NCI-H345 (cell line): ENCODE results near the gene TOR2A.

Experiments
- DNase-seq: peaks from one replicate; lab custom pipeline; 2025; lab: John Stamatoyannopoulos, UW

The TOR2A gene

DNA sequence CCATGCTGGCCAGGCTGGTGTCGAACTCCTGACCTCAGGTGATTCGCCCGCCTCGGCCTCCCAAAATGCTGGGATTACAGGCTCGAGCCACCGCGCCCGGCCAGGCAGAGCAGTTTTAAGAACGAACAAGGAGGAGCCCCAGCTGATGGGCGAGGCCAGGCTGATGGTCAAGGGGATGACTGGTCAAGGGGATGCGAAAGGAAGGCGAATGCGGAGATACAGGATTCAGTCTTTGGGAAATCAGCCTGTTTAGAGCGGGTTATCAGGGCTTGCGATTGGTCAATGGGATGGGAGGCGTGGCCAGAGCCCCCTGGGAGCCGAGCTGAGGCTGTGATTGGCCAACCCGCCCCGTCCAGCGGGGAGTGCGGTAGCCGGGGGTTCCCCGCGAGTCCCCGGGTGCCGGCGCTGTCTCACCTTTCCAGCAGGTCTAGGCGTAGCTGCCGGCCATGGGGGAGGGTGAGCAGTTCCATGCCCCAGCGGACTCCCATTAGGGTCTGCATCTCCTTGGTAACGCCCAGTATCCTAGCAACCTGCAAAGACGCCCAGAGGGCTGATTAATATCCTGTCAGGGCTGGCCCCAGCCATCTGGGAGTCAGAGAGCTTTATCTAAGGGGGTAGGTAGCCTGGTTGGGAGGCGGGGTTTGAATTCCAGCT lies 7.5 kb upstream of the TOR2A start:
- no peak for DNase-seq

DNA sequence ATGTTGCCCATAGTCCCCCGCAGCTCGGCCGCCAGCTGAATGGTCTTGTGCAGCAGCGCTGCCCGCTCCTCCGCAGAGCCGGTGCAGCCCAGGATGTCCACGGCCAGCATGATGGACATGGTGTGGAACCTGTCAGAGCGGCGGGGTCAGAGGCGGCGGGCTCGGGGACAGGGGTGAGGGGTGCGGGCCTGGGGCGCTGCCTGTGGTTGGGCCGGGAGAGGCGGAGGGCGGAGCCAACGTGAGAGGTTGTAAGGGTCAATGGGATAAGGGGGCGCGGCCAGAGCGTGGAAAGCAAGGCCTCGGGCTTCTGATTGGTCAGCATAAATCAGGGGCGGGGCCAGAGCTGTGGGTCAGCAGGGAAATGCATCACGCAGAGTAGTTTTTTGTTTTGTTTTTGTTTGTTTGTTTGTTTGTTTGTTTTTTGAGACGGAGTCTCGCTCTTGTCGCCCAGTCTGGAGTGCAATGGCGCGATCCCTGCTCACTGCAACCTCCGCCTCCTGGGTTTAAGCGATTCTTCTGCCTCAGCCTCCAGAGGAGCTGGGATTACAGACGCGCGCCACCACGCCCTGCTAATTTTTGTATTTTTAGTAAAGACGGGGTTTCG lies 6.8 kb upstream of the TOR2A start:
- no peak for DNase-seq

DNA sequence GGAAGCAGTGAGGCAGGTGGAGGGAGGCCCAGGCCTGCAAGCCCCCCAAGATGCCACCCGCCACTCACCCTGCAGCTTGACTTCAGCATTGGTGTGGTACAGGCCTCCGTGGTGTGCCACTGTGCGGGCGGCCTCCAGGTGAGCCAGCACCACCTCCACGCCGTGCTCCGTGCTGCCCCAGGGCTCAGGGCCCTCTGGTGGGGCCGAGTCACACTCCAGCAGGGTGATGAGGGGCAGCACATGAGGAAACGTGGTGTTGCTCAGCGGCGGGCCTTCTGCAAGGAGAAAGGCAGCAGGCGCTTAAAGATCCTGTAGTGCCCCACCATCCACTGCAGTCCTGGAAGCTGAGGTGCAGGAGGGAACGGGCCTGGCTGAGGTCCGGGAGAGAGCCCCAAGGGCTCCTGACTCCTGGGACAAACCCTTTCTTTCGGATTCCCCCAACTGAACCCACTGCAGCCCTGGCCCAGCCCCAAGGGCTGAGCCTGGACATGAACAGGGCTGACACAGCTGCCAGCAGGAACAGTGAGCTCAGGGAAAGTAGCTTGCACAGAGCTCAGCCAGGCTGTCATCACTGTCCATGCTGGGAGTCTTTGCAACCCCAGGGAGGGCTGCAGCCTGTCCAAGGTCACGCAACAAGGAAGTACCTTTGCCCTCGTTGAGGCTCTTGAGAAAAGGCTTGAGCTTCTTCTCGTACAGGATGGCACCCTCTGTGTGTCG lies 4.7 kb upstream of the TOR2A start:
- DNase-seq: no peak

DNA sequence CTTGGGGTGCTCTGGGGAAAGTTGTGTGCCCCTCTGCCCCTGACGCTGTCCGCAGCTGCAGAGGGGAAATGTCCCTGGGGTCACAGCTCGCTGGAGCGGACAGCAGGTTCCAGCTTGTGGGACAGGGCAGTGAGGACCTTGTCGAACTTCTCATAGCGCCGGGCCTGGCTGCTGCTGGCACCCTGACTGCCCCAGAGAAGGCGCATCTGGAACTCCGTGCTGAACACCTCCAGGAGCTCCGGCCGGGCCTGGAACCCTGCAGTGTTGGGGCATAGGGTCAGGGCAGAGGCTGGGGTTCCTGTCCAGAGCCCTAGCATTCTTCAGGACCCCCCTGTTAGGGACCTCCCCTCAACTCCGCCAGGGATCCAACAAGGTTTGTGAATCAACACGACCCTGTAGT lies 3.6 kb upstream of the TOR2A start:
- DNase-seq: no peak

DNA sequence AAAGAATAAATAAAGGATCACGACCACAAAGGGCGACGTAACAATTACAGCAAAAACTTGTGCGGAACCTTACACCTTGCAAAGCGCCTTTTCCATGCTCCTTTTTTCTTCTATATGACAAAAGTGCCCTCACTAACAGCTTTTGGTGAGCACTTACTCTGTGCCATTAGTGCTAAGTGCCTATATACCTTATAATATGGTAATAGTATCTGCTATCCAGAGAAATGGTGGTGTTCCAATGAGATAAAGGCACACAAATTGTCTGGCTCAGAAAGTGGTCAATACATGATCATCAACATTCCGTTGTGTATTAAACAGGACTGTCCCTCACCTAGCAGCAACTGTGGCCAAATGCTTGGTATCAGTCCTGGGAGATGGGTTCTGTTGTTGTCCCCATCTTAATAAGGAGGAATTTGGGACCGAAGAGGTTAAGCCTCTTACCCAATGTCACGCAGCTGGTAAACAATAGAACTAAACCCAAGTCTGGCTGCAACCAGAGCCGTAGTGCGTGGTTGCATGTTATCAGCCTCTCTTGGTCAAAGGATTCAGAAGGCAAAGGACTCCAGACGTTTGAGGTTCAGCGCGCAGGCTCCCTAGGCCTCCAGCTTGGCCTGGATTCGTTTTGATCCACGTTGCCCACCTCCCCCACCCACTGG lies 564 bp upstream of the TOR2A start:
- DNase-seq: no peak

DNA sequence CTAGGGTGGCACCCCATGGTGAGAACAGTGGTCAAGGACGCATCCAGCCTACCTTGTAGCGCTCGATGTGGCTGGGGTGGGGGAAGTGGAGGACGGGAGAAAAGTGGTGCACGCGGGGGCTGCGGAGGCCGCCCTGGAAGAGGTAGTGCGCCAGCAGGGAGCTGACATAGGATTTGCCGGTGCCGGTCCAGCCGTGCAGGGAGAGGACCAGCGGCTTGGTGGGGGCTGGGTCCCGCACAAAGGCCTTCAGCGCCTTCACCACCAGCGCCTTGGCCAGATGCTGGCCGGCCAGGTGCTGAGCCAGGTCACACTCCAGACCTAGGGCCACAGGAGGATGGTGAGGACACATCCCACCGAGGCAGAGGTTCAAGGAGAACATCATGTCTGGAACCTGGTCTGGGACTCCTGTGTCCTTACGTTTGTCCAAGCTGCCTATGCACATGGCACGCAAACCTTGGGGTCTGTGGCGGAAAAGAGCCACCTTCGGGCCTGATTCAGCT lies 797 bp downstream of the TOR2A start:
- no peak for DNase-seq

DNA sequence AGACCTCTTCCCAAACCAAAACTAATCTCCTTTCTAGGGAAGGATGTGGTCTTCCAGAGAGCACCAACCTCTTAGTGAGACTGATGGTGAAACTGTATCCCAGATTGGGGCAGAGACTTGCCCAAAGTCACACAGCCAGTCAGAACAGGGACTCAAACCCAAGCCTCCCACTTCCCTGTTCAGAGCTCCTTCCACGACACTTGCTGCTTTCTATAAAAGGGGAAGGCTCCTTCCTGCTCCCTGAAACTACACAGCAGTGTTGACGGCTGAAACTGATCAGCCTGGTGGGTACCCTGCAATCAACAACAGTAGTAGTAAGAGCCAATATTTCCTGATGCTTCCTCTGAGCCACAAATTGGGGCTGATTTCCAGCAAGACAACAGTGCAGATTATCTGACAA lies 1.5 kb downstream of the TOR2A start:
- no peak for DNase-seq

DNA sequence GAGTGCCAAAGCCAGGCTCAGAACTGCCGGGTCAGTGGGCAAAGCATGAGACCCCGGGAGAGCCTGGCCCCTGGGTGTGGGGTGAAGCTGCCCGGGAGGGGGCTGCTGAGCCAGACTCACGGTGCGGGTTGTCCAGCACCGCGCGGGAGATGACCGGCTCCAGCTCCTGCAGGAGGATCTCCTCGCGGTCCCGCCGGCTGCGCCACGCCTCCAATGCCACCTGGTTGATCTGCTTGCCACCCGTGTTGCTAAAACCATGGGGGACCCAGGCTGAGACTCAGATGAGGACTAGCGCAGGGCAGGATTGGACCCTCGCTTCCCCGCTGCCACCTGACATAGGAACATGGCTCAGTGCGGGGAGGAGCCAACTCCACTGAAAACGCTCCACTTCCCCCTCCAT lies 2.6 kb downstream of the TOR2A start:
- DNase-seq: no peak

DNA sequence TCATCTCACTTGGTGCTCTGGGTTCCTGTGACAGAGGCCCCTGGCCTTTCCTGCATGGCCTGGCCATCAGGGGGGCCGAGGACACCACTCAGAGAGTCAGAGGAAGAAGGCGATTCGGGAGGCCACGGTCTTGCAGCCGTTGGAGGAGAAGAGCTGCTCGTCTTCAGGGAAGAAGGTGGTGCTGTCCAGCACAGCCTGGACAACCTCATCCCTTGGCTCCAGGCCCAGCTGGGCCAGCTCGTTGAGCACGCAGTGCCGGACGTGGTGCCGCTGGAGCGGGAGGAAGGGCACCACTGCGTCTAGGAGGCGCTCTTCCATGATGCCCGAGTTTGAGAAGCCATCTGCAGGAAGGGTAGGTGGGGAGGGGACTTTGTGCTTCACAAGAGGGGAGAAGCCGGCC lies 3.2 kb downstream of the TOR2A start:
- no peak for DNase-seq

DNA sequence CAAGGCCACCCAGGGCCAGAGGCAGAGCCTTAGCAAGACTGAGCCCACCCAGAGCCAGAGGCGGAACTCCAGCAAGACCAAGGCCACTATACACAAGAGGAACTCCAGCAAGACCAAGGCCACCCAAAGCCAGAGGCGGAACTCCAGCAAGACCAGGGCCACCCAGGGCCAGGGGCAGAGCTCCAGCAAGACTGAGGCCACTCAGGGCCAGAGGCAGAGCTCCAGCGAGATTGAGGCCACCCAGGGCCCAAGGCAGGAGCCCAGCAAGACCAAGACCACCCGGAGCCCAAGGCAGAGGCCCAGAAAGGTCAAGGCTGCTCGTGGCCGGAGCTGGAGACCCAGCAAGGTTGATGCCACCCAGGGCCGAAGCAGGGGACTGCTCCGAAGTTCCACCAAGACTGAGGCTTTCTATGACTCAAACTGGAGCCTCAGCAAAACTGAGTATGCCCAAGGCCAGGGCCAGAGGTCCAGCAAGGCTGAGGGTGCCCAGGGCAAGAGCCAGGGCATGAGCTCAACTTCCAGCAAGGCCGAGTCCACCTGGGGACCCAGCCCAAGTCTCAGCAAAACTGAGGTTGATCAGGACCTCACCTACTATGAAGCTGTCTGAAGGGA lies 4.2 kb downstream of the TOR2A start:
- no peak for DNase-seq

DNA sequence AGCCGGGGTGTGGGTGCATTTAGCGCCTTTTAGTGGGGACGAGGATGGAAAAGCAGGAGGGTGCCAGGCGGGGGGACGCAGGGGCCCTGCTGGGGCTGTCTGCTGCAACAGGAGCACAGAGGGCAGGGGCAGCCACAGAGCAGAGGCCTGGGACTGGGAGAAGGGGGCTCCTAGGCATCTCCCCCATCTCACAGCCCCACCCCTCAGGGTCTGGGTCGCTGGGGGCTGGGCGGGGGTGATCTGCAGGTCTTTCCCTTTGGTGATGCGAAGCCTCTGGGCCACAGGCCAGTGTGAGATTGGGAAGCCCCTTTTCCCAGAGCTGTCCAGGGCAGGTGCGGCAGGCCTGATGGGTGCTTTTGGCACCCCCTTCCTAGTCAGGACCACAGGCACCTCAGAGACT lies 4.8 kb downstream of the TOR2A start:
- no peak for DNase-seq

DNA sequence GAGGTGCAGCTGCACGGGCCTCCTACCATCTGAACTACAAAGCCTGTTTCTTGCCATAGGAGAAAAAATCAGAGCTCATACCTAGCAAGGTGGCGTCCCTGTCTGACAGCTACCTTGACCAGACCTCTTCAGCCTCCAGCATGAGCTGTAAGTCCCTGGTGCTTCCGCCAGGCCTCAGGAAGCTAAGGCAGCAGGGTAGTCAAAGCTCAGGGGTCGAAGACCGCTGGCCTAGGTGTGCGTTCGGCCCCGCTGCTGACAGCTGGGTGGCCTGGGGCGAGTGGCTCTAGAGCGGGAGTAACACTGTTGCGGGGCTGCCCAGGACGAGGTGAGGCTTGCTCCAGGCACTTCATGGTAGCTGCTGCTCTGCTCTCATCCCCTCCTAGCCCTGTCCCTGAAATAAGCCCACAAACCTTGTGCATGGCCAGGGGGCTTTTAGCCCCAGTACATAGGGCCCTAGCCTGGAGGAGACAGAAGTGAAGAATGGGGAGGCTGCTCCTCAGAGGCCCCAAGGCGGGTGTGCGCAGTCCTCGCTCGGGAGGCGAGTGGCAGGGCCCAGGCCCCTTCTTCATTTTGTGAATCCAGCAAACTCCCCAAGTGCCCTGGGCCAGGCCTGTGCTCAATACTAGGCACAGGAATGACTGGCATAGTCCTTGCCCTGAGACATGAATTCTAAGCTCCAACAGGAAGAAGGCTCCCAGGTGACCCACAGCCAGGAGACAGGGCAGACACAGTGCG lies 5.4 kb downstream of the TOR2A start:
- no peak for DNase-seq

DNA sequence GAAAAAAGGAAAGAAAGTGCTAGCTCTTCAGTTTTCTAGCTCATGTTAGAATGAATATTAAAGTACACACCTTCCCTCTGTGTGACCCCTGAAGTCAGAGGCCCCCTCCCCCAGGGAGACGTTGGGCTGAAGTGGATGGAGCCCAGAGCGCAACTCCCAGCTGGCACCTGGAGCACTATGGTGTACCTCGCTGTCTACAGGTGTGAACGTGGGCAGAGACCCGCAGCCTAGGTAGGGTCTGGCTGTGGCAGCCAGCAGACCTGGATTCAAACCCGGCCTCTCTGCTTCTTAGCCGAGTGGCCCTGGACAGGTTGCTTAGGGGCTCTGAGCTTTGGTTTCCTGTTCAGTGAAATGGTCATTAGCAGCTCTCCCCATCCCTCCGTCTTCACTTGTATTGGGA lies 6.3 kb downstream of the TOR2A start:
- DNase-seq: no peak

DNA sequence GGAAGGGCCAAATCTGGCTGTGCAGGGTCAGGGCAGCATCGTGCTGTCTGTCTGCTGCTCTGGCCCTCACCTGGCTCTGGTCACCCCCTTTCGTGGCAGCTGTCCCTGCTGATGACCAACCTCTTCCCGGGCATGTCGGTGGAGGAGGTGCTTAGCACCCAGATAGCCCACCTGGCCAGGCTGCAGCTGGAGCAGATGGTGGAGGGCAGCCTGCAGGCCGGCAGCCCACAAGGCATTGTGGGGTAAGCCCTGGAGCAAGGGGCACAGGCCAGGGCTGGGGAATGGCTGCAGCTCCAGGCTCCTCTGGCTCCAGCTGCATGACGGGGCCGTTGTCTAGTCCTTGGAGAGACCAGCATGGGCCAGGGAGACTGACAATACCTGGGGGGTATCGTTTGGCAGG lies 8.2 kb downstream of the TOR2A start:
- DNase-seq: no peak

DNA sequence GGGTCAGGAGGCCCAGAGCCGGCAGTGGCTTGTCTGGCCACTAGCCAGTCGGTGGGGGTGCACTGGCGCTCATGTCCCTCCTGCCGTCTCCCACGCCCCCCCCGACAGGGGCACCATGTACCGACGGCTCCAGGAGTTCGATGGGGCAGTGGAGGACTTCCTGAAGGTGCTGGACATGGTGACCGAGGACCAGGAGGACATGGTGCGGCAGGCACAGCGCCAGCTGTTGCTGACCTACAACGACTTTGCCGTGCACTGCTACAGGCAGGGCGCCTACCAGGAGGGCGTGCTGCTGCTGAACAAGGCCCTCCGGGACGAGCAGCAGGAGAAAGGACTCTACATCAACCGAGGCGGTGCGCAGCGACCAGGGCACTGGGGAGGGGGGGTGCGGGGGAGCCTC lies 11.1 kb downstream of the TOR2A start:
- DNase-seq: peak; percentile 25

DNA sequence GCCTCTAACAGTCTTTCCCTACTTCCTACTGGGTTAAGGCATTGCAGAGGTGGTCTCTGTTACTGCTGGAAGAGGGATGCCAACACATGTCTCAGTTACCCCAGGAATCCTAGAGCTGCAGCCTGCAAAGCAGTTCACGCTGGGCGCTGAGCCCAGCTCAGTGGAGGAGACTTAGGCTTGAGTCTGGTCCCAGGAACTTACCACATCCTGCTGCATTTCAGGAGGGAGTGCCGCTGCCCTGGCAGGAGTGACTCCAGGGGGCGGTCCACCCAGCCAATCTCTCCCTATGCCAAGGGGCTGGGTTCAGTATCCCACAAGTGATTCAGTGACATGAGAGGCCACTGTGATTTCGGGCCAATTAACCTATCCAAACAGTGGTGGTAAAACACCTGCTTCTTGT lies 11.7 kb downstream of the TOR2A start:
- DNase-seq: no peak

DNA sequence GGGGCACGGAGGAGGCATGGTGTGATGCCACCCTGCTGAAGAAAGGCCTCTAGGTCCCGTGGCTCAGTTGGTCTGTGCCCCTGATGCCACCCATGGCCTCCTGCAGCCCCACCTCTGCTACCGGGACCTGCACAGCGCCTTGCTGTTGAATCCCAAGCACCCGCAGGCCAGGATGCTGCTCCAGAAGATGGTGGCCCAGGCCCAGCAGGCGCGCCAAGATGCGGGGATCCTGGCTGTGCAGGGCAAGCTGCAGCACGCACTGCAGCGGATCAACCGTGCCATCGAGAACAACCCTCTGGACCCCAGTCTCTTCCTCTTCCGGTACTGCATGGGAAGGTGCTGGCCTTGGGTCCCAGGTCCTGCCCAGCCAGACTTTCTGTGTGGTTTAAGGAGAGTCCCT lies 12.1 kb downstream of the TOR2A start:
- no peak for DNase-seq

DNA sequence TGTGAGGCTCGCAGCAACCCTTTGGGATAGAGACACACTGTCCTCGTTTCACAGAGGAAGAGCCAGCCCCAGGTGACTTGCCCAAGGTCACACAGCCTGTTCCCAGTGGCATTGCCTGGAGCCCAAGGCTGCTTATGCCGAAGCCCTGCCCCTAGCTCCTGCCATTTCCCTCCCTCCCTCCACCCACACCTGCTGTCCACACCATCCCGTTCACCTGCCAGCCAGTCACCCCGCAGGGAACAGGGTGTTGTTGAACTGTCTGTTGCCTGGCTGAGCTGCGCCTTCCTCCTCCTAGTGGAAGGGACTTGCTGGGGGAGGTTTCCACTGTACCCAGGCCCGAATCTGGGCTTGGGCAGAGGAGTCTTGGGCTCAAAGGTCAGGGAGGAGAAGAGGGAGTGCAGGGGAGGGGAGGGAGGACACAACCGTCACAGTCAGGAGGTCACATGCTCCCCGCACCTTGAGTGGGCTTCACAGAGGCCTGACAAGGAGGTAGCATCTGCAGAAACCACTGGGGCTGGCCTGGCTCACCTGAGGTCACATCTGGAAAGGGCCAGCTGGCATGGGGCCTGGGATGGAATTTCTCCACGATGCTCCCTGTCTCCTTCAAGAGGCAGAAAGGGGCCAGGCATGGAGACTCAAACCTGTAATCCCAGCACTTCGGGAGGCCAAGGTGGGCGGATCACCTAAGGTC lies 12.9 kb downstream of the TOR2A start:
- DNase-seq: peak; percentile 26

DNA sequence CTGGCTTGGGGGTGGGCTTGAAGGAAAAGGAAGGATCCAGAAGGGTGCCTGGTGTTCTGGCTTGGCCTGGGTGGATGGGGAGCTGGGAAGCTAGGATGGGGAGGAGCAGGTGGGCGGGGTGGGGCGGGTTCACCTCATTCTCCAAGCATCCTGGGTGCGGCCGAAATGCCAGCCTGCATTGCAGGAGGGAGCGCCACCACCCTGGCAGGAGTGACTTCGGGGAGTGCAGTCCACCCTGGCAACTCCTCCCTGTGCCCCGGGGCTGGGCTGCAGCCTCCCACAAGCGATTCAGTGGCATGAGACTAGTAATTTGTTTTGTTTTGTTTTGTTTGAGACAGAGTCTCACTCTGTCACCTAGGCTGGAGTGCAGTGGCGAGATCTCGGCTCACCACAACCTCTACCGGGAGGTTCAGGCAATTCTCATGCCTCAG lies 13.7 kb downstream of the TOR2A start:
- DNase-seq: peak; percentile 43

DNA sequence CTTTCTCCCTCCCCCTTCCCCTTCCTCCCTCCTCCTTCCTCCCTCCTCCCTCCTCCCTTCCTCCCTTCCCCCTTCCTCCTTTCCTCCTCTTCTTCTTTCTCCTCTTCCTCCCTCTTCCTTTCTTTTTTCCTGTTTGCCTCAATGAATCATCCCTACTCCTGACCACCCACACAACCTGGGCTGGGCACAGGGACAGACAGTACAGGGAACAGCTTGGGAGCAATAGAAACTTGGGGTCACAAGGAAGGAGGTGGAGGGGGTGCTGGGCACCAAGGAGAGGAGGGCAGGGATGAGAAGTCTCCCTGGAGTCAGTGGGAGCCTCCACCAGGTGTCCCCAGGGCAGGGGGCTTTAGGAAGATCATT lies 14.2 kb downstream of the TOR2A start:
- no peak for DNase-seq
